M059J (cell line): ENCODE measurements around the gene PSMD6. TPM values are rescaled to one million over a fixed set of nuclear protein-coding genes. Genes with fewer than 3 reads are reported as not detected.

Experiments
- DNase-seq: peaks from one replicate; pipeline ENCODE4 v3.0.0-alpha.2; 2012; ENCODE audit warnings: low read depth
- total RNA-seq: library from RNA; depleted of rRNA; stranded (reverse); fragments of >200 nt; shearing (Covaris generic); gene quantifications from 2 replicates; pipeline ENCODE4 v1.2.3, GENCODE V29; 2014; rRNA removed

Gene PSMD6
- 62.8 and 85.1 TPM in 2 replicates for total RNA-seq

DNA sequence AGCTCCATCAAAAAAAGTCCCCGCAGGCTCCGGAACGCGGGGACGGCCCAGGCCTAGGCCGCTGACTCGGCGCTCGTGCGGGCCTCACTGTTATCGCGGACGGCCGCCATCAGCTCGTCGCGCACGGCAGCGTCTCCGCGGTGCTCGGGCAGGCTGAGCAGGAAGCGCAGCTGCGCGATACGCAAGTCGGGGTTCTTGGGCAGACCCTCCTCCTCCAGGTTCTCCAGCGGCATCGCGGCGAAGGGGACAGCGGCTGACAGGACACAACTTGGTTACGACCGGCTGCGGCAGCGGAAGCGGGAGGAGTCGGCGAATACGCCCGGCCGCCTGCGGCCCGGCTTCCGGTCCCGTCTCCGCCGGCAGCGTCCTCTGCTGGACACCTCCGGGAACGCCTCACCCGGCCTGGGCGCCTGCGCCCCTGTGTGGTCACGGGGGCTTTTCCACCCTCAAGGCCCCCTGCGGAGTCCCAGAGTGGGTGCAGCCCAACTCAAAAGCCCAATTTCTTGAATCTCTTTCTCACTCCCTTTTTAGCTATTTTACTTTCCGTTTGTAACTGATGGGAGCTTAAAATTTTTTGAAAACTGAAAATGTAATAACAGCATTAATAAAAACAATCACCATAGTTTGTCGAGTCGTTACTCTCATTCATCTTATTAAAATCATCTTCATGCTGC, at the start of gene PSMD6:
Gene PSMD6, minus strand, starts transcription at position 308 of the 674 bp plus-strand sequence. Its CDS starts 75 bp downstream, at position 233.
- peak; percentile 66 for DNase-seq

- no peak for DNase-seq
These were observed 48.8 kb upstream of the PSMD6 start for GRCh38 chr3:64072126-64072525.

GRCh38 chr3:64070704-64071103, 47.4 kb upstream of the PSMD6 start:
- no peak for DNase-seq

GRCh38 chr3:64067506-64068346, 44.4 kb upstream of the PSMD6 start:
- no peak for DNase-seq

- DNase-seq: no peak
These were observed 41.5 kb upstream of the PSMD6 start for GRCh38 chr3:64064804-64065203.

DNA sequence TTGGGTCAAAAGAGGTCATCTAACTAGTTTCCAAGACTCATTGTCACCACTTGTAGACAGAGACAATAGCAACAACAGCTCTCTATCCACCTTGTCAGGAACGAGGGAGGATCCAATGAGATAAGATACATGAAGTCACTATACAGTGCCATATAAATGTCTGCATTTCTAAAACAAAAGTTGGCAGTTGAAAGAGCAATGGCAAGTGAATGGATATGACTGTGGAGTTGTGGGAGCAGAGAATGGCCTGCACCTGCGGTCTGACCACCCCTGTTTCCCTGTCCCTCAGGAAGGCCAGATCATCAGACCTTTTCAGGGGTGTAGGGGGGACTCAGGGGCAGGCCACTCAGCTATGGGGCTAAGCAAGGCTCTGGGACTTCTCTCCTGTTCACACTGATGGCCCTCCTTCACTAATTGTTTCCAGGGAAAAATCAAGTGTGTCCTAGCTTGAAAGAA, 40.7 kb upstream of the PSMD6 start:
- no peak for DNase-seq

DNA sequence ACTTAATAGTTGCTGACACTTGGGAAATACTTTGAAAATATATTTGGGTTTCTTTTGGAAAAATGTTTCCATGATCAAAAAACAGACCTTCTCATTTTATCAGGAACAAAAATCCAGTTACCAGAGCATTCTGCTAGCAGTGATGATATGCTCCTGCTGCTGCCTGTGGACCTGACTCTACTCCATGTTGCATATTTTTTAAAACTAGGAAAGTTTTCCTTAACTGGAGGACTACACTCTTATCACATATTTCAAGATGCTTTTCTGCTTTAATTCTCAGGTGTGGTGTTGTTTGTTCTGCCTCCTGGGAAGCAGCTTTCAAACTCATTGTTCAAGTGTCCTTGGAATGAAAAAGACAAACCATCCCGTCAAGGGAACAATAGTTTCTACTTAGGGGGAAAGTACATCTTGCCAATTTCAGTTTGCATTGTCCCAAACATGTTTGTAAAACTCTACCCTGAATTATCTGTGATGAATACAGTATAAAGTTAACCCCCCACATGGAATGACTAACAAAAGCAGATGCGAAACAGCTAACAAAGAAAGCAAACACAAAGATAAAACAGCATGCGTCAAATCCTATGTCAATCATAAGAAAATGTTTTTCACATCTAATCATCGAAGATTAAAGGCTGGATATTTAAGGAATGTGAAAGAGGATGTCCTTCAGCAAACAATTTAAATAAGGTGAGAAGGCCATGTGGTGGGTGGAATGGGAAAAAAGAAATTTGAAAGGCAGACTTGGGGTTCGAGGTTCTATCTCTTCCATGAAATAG, 40.1 kb upstream of the PSMD6 start:
- DNase-seq: peak; percentile 19

DNA sequence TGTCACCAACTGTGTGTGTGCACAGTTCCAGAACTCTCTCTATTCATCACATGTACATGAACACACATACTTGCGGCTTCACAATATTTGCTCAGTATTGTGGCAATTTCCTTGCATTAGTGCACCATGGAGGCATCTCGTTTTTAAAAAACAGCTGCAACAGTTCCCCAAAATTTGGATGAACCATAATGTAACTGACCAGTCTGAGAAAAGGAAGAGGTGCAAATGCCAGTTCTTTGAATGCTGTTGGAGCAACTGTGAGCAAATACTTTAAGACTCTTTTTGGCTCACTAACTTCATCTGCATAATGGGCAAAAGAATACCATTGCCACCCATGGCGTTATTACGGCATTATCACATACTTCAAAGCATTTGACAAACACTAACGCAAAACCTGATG, 38.3 kb upstream of the PSMD6 start:
- no peak for DNase-seq

- DNase-seq: no peak
These were observed 36.3 kb upstream of the PSMD6 start for GRCh38 chr3:64059484-64060175.

GRCh38 chr3:64058566-64058965, 35.3 kb upstream of the PSMD6 start:
- DNase-seq: no peak

- DNase-seq: no peak
These were observed 33.9 kb upstream of the PSMD6 start for GRCh38 chr3:64057231-64057630.

- DNase-seq: peak; percentile 91
These were observed 33.4 kb upstream of the PSMD6 start for GRCh38 chr3:64056606-64057180.

- no peak for DNase-seq
These were observed 31.8 kb upstream of the PSMD6 start for GRCh38 chr3:64055076-64055475.

DNA sequence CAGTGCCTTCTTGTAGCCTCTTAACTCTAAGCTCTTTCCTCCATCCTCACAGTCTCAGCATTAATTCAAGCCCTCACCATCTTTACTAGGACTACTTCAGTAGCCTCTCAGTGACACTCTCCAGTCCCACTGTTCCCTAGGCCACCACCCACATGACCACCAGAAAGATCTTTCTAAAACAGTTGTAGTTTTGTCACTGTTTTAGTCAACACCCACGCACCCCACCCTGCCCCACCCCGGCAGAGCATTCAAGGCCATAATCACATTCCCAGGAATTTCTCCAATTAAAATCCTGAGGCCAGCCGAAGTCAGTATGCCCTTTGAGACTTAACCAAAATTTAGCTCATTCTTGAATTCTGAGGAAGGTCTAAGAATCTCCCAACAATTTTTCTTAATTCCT, 31.2 kb upstream of the PSMD6 start:
- no peak for DNase-seq

DNA sequence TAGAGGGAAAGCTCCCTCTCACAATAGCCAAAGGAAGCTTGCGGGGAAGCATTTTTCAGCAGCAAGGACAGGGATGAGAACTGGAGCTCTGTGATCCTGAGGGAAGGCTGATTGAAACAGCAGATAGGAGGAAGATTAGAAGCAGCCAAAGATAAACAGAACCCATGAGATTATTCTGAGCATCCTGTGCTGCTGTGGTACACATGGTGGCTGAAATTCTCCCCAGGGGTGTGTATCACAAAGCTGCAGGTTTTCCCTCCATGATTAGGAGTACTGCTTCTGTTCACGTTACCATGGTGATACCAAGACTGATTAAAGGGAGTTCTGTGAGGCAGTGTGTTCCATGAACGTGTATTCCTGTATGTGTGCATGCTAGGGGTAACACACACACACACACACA, 30.3 kb upstream of the PSMD6 start:
- no peak for DNase-seq

GRCh38 chr3:64053117-64053516, 29.8 kb upstream of the PSMD6 start:
- DNase-seq: no peak

DNA sequence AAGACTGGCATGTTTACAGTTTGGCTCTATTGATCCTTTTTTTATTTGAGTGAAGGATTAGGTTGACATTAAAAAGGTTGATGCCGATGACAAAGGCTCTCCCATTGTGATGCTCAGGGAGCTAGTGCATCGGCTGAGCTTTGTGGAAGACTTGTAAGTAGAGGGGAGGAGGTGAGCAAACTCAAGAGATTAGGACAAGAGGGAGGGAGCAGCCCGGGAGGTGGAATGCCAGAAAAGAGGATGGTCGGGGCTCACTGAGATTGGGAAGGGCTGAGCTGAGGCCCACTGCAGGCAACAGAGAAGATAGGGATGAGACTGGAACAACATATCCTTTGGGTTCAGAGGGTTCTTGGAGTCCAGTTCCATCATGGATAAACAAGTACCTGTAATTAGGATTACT, 26.5 kb upstream of the PSMD6 start:
- no peak for DNase-seq

- DNase-seq: peak; percentile 56
These were observed 25.8 kb upstream of the PSMD6 start for GRCh38 chr3:64049136-64049535.

DNA sequence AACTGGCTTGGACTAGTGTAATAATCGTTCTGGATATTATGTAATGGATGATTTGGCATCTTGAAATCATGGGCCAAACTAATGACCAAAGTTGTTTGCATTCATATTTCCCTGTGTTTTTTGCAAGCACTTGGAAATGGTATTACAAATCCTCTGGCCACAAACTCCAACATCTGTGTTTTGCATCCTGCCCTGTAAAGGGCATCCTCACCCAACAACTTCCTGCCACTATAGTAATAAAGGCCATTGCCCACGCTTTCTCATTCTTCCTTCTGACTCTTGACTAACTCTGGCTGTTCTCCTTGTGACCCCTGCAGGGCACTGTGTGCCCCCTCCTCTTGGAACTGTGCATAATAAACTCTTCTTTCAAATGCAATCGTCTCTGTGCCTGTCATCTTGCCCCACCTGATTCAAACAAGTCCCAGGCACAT, 25.4 kb upstream of the PSMD6 start:
- peak; percentile 32 for DNase-seq

DNA sequence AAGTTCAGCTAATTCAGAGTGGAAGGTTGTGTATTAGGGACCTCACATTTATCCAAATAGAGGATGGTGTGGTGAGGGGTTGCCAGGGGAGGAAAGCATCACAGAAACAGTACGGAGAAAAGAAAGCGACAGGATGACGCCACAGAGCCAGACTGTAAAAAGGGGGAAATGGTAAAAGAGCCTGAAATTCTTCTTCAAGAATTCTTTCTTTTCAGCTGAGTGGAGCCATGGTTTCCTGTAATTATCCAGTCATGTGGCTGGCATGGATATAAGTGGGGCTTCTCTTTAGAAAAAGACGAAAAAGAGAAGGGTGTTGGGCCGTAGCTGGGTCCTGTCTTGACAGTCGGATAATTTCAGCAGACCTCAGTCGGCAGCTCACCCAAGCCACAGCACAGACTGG, 24.5 kb upstream of the PSMD6 start:
- no peak for DNase-seq

DNA sequence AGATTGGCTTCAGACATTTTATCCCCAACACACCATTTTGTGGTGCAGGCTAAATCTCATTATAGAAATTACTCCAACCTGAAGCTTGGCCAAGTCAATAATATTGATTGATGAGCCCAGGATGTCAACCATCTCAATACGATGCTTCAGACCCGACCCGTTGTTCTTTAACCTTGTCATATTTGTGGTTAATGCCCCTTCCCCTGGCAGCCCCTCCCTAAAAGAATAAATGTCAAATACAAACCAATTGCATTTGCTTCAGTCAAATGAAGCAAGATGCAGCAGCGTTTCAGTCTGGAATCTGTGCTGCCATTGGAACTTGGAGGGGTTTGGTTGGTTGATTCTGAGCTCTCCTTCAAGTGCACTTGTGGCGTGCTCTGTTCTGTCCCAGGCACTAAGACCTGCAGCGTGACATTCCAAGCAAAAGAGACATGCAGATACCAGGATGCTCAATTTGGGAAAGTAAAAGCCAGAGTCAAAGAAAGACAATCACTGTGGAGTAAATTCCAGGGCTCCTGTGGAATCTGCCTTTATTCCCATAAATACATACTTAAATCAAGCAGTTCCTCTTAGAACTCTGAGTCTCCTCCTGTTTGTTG, 23.8 kb upstream of the PSMD6 start:
- no peak for DNase-seq
